Immature natural killer cell (primary cell): ENCODE results near the gene HOXD4. TPM values are rescaled to one million over a fixed set of nuclear protein-coding genes. Genes with fewer than 3 reads are reported as not detected.

Experiments used
- DNase-seq, 3 donors: peaks; one replicate each; pipeline ENCODE4 v3.0.0; 2022; ENCODE audit warnings: mixed read lengths in 1 of 3
- H3K27ac Mint-ChIP-seq, 6 donors: one replicate each; pipeline ENCODE4 v1.8.0; 2020; ENCODE audit warnings: mixed read lengths in 6 of 6, mild to moderate bottlenecking in 5 of 6, inconsistent platforms in 4 of 6, moderate library complexity in 3 of 6
- H3K27me3 Mint-ChIP-seq, 3 donors: one replicate each; pipeline ENCODE4 v1.8.0; 2020 to 2021; ENCODE audit warnings: low read depth in 3 of 3, mild to moderate bottlenecking in 3 of 3, mixed read lengths in 3 of 3, moderate library complexity in 3 of 3, inconsistent platforms in 1 of 3
- H3K36me3 Mint-ChIP-seq, 3 donors: one replicate each; pipeline ENCODE4 v1.8.0; 2020; ENCODE audit warnings: mixed read lengths in 3 of 3, inconsistent platforms in 2 of 3, mild to moderate bottlenecking in 2 of 3
- H3K4me1 Mint-ChIP-seq, 2 donors: one replicate each; pipeline ENCODE4 v1.8.0; 2020; ENCODE audit warnings: inconsistent platforms in 2 of 2, mild to moderate bottlenecking in 2 of 2, mixed read lengths in 2 of 2, moderate library complexity in 1 of 2
- H3K4me3 Mint-ChIP-seq, 5 donors: one replicate each; pipeline ENCODE4 v1.8.0; 2020; ENCODE audit warnings: mild to moderate bottlenecking in 5 of 5, mixed read lengths in 5 of 5, inconsistent platforms in 3 of 5, moderate library complexity in 3 of 5
- H3K9me3 Mint-ChIP-seq, 6 donors: one replicate each; pipeline ENCODE4 v1.8.0; 2020; ENCODE audit warnings: mild to moderate bottlenecking in 6 of 6, mixed read lengths in 6 of 6, inconsistent platforms in 4 of 6, moderate library complexity in 3 of 6
- polyA plus RNA-seq, 3 donors: library from polyadenylated mRNA; unstranded; fragments of 300-500 nt; fragmentation: Illumina TruSeq; gene quantifications; one replicate each; pipeline ENCODE4 v1.2.3, GENCODE V29; 2021

The HOXD4 gene
- polyA plus RNA-seq, 3 donors from 2014 or later: not detected

DNA sequence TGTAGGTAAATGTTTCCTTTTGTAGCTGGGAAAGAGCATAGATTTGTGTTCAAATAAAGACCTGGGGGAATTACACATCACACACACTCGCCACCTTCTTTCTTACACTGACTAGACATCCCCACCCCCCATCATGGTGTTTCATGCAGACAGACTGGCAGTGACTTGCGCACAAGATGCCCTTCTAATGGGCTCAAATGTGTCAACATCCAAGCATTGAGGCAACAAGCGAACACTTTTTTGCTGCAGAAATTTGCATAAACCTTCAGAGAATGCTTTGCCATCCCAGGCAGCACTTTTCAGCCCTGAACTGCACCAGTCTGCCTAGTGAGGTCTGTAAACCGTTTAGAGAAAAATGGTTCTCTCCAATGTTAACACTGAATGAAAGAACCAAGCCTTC is 17.3 kb upstream of the HOXD4 start:
- Mint-ChIP-seq H3K9me3 (peaks cover 5 to 30% (median 8%) of the 10 kb centered on the region in 6 donors), H3K36me3 (peaks cover 0 to 5% (median 3%) of the 10 kb centered on the region in 3 donors), H3K4me3 (no peak overlapping the region), H3K27me3 (peaks cover 67 to 76% (median 70%) of the 10 kb centered on the region in 3 donors), H3K27ac (no peak overlapping the region), H3K4me1 (peaks cover 30 to 53% of the 10 kb centered on the region in 2 donors)
- no peak for DNase-seq

- Mint-ChIP-seq H3K9me3 (peaks cover 7 to 40% (median 10%) of the 10 kb centered on the region in 6 donors), H3K4me3 (no peak overlapping the region), H3K27ac (no peak overlapping the region), H3K36me3 (peaks cover 0 to 5% (median 3%) of the 10 kb centered on the region in 3 donors), H3K4me1 (peaks cover 32 to 54% of the 10 kb centered on the region in 2 donors), H3K27me3 (peaks cover 69 to 78% (median 72%) of the 10 kb centered on the region in 3 donors)
- DNase-seq: no peak
These were observed 16.3 kb upstream of the HOXD4 start for GRCh38 chr2:176135035-176135440.

DNA sequence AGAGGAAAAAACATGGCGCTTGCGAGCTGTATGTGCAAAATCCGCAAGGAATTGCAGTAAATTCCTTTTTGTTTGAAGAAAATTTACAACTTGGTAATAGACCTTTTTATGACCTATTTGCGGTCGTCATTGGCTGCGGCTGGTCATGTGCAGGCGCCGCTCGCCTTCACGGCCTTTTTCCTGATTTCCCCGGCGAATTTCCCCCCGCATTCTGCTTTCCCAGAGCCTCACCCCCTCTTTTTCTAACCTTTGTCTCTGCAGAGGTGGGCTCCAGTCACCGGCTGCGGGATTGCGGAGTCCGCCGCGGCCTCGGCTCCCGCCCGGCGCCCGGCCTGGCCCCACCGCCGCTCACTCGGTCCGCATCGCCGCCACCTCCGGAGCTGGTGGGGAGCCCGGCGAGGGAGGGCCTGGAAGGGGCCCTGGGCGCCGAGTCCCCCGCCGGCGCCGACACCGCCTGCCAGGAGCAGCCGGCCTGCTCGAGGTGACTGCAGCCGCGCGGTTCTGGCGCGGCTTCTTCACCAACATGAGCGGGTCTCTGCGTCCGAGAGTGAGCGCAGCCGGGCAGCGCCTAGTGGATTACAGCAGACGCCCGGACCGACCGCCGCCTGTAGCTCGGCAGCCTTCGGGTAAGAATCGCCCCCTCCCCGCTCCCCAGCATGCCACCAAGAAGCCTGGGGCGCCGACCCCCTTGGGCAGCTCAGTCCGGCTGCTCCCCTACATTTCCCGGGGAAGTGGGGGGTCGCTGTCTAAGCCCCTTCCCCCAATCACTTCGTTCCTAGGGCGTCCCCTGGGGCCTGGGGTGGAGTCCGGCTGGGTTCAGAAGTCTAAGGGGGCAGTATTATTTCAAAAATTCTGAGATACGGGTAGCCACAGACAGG is 14.7 kb upstream of the HOXD4 start:
- H3K27ac Mint-ChIP-seq: no peak overlapping the region
- peaks cover 63 to 72% (median 66%) of the 10 kb centered on the region in 3 donors for H3K27me3 Mint-ChIP-seq
- peaks cover 29 to 50% of the 10 kb centered on the region in 2 donors for H3K4me1 Mint-ChIP-seq
- H3K9me3 Mint-ChIP-seq: peaks cover 5 to 46% (median 11%) of the 10 kb centered on the region in 6 donors
- no peak for DNase-seq
- H3K36me3 Mint-ChIP-seq: peaks cover 0 to 5% (median 3%) of the 10 kb centered on the region in 3 donors
- peak overlapping the region in 3 of 5 donors; percentile 33 to 49 (median 46) for H3K4me3 Mint-ChIP-seq

- H3K4me1 Mint-ChIP-seq: peaks cover 27 to 44% of the 10 kb centered on the region in 2 donors
- no peak overlapping the region for H3K27ac Mint-ChIP-seq
- peaks cover 5 to 45% (median 11%) of the 10 kb centered on the region in 6 donors for H3K9me3 Mint-ChIP-seq
These were observed 14.1 kb upstream of the HOXD4 start for GRCh38 chr2:176137252-176137580.

DNA sequence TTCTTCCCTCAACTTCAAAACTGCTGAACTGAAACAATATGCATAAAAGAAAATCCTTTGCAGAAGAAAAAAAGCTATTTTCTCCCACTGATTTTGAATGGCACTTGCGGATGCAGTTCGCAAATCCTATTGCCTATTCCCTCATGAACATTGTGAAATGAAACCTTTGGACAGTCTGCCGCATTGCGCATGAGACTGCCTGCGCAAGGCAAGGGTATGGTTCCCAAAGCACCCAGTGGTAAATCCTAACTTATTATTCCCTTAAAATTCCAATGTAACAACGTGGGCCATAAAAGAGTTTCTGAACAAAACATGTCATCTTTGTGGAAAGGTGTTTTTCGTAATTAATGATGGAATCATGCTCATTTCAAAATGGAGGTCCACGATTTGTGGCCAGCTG is 13.4 kb upstream of the HOXD4 start:
- Mint-ChIP-seq H3K4me1 (peaks cover 23 to 37% of the 10 kb centered on the region in 2 donors), H3K36me3 (peaks cover 0 to 3% (median 0%) of the 10 kb centered on the region in 3 donors), H3K27me3 (peaks cover 55 to 66% (median 57%) of the 10 kb centered on the region in 3 donors), H3K4me3 (no peak overlapping the region), H3K9me3 (peaks cover 5 to 41% (median 11%) of the 10 kb centered on the region in 6 donors), H3K27ac (no peak overlapping the region)
- DNase-seq: no peak

More at GRCh38 chr2:176137252-176137580, 14.1 kb upstream of the HOXD4 start:
- H3K27me3 Mint-ChIP-seq: peaks cover 60 to 70% (median 61%) of the 10 kb centered on the region in 3 donors
- no peak for DNase-seq
- peaks cover 0 to 3% (median 2%) of the 10 kb centered on the region in 3 donors for H3K36me3 Mint-ChIP-seq
- no peak overlapping the region for H3K4me3 Mint-ChIP-seq

DNA sequence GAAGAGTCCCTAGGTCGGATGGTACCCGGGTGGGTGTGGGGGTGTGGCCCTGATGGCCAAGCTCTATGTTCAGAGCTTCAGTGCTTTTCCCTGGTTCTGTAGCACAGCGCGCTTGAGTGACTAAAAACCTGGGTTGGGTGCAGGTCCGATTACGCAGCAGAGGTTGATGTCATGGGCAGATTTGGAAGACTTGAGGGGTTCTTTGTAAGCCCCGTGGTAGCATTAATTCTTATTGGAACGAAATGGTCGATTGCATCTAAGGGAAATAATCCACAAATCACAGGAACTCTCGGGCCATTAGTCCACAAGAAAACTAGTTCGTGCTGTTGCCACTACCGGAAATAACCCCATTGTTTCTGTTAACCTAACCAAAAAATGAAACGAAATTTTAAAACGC is 12.8 kb upstream of the HOXD4 start:
- Mint-ChIP-seq H3K27ac (no peak overlapping the region), H3K4me1 (peaks cover 23 to 36% of the 10 kb centered on the region in 2 donors)
- no peak for DNase-seq

GRCh38 chr2:176138923-176139660 is 12.3 kb upstream of the HOXD4 start:
- Mint-ChIP-seq H3K4me1 (peaks cover 23 to 36% of the 10 kb centered on the region in 2 donors), H3K27ac (no peak overlapping the region)
- DNase-seq: no peak

More for the DNA sequence above, 12.8 kb upstream of the HOXD4 start:
- Mint-ChIP-seq H3K27me3 (peaks cover 48 to 61% (median 58%) of the 10 kb centered on the region in 3 donors), H3K4me3 (peak overlapping the region in 3 of 5 donors; percentile 4 to 56 (median 17)), H3K9me3 (peaks cover 5 to 40% (median 9%) of the 10 kb centered on the region in 6 donors), H3K36me3 (peaks cover 0 to 3% (median 0%) of the 10 kb centered on the region in 3 donors)

GRCh38 chr2:176139661-176140512 is 11.5 kb upstream of the HOXD4 start:
- Mint-ChIP-seq H3K27ac (no peak overlapping the region), H3K9me3 (peaks cover 4 to 32% (median 8%) of the 10 kb centered on the region in 6 donors), H3K4me3 (peak overlapping the region in 4 of 5 donors; percentile 13 to 56 (median 22)), H3K27me3 (peaks cover 42 to 59% (median 56%) of the 10 kb centered on the region in 3 donors), H3K4me1 (peaks cover 23 to 36% of the 10 kb centered on the region in 2 donors), H3K36me3 (peaks cover 0 to 3% (median 0%) of the 10 kb centered on the region in 3 donors)
- no peak for DNase-seq

More at GRCh38 chr2:176138923-176139660, 12.3 kb upstream of the HOXD4 start:
- H3K27me3 Mint-ChIP-seq: peaks cover 43 to 57% (median 56%) of the 10 kb centered on the region in 3 donors
- peaks cover 0 to 3% (median 0%) of the 10 kb centered on the region in 3 donors for H3K36me3 Mint-ChIP-seq
- H3K9me3 Mint-ChIP-seq: peaks cover 4 to 34% (median 8%) of the 10 kb centered on the region in 6 donors
- peak overlapping the region; percentile 4 to 56 (median 17) for H3K4me3 Mint-ChIP-seq

- peak; percentile 39 to 56 (median 42) for DNase-seq
- Mint-ChIP-seq H3K36me3 (peaks cover 0 to 3% (median 0%) of the 10 kb centered on the region in 3 donors), H3K27me3 (peaks cover 37 to 59% (median 53%) of the 10 kb centered on the region in 3 donors), H3K4me1 (peaks cover 19 to 30% of the 10 kb centered on the region in 2 donors), H3K27ac (no peak overlapping the region), H3K9me3 (peaks cover under 1 to 26% (median 8%) of the 10 kb centered on the region in 6 donors), H3K4me3 (peak overlapping the region in 4 of 5 donors; percentile 10 to 72 (median 47))
These were observed 10.6 kb upstream of the HOXD4 start for GRCh38 chr2:176140513-176141317.

DNA sequence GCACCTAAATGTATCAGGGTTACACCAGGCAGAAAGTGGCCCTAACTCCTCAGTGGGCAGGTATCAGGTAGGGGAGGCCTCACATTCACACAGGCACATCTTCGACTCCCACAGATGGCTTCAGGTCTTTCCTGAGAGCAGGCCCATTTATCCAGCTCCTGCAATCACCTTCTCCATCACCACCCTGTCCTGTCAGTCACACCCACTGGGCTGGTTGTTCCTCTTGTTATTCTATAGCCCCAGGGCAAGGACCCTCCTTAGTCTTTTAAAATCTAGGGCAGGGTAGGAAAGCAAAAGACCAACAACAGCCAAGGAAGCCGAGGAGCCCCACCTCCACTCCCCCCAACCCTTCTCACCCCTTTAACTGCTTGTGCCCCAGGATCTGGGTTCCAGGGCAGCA is 9.1 kb upstream of the HOXD4 start:
- peaks cover 16 to 23% of the 10 kb centered on the region in 2 donors for H3K4me1 Mint-ChIP-seq
- H3K4me3 Mint-ChIP-seq: no peak overlapping the region

GRCh38 chr2:176145085-176145969 is 6.0 kb upstream of the HOXD4 start:
- Mint-ChIP-seq H3K27ac (no peak overlapping the region), H3K9me3 (peaks cover 0 to 12% (median 2%) of the 10 kb centered on the region in 6 donors), H3K27me3 (peaks cover 32 to 60% (median 36%) of the 10 kb centered on the region in 3 donors), H3K4me3 (no peak overlapping the region), H3K36me3 (peaks cover 0 to 4% (median 0%) of the 10 kb centered on the region in 3 donors), H3K4me1 (peaks cover 6 to 7% of the 10 kb centered on the region in 2 donors)
- DNase-seq: no peak

More for the DNA sequence above, 9.1 kb upstream of the HOXD4 start:
- peaks cover 0 to 3% (median 0%) of the 10 kb centered on the region in 3 donors for H3K36me3 Mint-ChIP-seq
- H3K9me3 Mint-ChIP-seq: peaks cover 0 to 29% (median 8%) of the 10 kb centered on the region in 6 donors
- H3K27ac Mint-ChIP-seq: no peak overlapping the region
- H3K27me3 Mint-ChIP-seq: peaks cover 36 to 58% (median 50%) of the 10 kb centered on the region in 3 donors
- no peak for DNase-seq
